GM12864 (cell line): ENCODE data around the gene EMILIN1.
A peak's percentile ranks its signal among the peaks of the same experiment; 100 is the strongest.

Source experiments
- DNase-seq: peaks from one replicate; pipeline ENCODE4 v3.0.0-alpha.2; 2011; ENCODE audit warnings: low read depth
- H3K4me3 ChIP-seq: 2 replicates; pipeline ENCODE4 v1.5.1; 2011; ENCODE audit warnings: mild to moderate bottlenecking, low read depth, low read length, control low read depth
- CTCF ChIP-seq: IDR thresholded peaks from 2 replicates; pipeline ENCODE4 v1.5.1; 2011; ENCODE audit warnings: low read depth, mild to moderate bottlenecking, moderate library complexity, low read length, control low read depth, inconsistent platforms; ENCODE audit errors: missing control alignments

Gene EMILIN1

GRCh38 chr2:27038631-27039339 lies 39.6 kb upstream of the EMILIN1 start:
- DNase-seq: no peak
- TF ChIP-seq CTCF: no peak
- no peak overlapping the region for H3K4me3 ChIP-seq

DNA sequence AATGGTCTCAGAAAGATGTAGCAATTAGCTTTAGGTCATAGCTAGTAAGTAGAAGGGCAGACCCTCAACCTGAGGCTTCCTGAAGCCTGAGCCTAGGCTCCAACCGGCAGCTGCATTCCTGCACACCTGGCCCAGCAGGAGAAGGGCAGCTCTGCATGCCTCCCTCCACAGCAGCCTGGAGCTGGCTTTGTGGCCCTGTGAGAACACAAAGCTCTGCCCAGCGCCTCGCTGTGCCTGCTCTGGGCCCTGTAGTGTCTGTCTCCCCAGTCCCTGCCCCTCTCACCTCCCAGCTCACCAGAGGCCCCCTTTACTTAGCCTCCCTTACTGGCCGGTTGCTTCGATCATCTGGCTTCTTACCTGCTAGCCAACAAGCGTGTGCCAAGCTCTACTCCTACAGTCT lies 39.0 kb upstream of the EMILIN1 start:
- no peak overlapping the region for H3K4me3 ChIP-seq
- no peak for DNase-seq
- no peak for TF ChIP-seq CTCF

DNA sequence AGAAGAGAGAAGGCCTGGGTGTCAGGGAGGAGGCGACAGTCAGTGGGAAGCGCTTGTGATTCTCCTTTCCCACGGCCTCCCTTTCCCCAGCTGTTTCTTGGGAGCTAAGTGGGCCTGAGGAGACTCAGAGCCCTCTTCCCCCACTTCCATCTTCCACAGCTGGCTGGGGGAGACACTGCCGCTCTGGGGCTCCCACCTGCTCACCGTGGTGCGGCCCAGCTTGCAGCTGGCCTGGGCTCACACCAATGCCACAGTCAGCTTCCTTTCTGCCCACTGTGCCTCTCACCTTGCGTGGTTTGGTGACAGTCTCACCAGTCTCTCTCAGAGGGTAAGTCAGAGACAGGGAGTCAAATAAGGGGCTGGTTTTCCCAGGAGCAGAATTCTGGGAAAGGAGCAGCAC lies 38.5 kb upstream of the EMILIN1 start:
- H3K4me3 ChIP-seq: no peak overlapping the region
- DNase-seq: no peak
- no peak for TF ChIP-seq CTCF

DNA sequence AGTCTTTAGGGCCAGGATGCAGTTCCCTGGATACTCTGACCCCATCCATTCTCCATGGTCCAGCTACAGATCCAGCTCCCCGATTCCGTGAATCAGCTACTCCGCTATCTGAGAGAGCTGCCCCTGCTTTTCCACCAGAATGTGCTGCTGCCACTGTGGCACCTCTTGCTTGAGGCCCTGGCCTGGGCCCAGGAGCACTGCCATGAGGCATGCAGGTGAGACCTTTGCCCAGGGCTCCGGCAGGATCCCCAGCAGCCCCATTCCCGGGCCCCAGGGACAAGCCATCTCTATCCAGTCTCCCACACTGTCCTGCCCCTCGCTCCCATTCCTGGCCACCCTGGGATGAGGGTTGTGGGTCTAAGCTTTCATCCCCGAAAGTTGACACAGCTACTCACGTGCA lies 38.1 kb upstream of the EMILIN1 start:
- no peak for TF ChIP-seq CTCF
- no peak for DNase-seq
- no peak overlapping the region for H3K4me3 ChIP-seq

GRCh38 chr2:27041752-27042151 lies 36.7 kb upstream of the EMILIN1 start:
- no peak overlapping the region for H3K4me3 ChIP-seq
- no peak for DNase-seq
- TF ChIP-seq CTCF: no peak

- DNase-seq: peak; percentile 49
- no peak overlapping the region for H3K4me3 ChIP-seq
- no peak for TF ChIP-seq CTCF
Observed at GRCh38 chr2:27042159-27042661, 36.2 kb upstream of the EMILIN1 start.
